G401 (cell line): Measurements from ENCODE around the gene CRY2. TPM values are rescaled to one million over a fixed set of nuclear protein-coding genes. Genes with fewer than 3 reads are reported as not detected.

Experiments
- DNase-seq: peaks from one replicate; pipeline ENCODE4 v3.0.0-alpha.2; 2015; ENCODE audit warnings: low spot score
- in situ Hi-C: cut with HindIII; loops from 2 replicates; pipeline ENCODE4 v1.10.0; 2016; ENCODE audit warnings: low sequenced_read_pairs, mixed read lengths
- total RNA-seq: library from RNA; depleted of rRNA; stranded (reverse); fragments of >200 nt; shearing (Covaris generic); gene quantifications from 2 replicates; pipeline ENCODE4 v1.2.3, GENCODE V29; 2014

Gene CRY2
- total RNA-seq, 1 experiment from 2014 or later: 13.1 TPM

DNA sequence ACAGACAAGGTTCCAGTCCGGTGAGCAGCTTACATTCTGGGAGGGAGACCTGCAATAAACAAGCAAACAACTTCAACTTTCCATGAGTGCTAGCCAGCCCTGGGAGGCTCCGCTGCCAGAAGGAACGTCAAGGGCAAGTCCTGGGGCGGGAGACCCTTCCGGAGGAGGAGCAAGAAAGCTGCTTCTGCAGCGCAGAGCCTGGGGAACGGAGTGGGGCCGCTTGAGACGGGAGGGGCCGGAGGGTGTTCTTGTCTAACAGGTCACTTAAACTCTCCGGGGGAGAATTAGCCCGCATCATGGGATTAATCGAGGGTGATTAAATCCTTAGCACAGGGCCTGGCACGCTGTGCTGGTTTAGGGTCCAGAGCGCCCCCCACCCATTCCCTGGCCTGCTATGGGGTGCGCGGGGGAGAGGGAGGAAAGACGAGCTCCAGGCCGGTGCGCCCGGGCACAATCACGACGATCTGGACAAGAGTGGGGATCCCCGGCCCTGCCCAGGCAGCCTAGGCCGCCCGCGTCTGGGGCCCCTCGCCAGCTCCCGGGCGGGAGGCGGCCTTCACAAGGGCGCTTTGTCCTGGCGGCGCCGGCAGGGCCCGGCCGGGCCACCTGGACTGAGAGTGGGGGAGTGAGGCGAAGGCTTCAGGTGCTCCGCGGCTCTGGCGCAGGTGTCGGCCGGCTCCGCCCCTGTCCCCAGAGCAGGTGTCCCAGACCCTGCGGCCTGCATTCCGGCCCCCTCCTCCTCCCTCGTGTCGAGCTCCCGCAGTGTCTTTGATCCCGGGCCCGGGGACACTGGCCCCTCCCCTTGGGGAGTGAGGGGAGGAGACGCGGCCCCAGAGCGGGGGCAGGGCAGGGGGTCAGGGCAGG lies 74.5 kb downstream of the CRY2 start:
- DNase-seq: no peak
- in situ Hi-C loops: no loop called here

DNA sequence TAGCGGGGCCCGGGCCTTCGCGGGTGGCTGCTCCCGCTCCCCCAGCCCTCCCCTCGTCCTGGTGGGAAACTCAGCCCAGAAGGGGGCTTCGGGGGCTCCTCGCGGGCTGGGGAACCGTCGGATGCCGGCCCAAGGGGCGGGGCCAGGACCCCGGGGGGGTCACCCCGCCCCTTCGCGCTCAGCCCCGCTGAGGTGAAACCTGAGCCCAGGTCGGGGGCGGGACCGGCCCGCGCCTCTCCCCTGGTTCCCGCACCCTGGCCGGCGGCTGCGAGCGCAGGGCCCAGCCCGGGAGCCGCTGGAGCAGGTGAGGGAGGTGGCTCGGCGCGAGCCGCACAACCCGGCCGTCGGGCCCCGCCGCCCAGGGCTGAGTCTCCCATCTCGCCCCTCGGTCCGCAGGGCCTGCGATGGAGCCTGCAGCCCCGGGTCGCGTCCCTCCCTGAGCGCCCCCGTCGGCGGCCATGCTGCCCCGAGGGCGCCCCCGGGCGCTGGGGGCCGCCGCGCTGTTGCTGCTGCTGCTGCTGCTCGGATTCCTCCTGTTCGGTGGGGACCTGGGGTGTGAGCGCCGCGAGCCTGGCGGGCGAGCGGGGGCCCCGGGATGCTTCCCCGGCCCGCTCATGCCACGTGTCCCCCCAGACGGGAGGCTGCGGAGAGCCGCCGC lies 75.3 kb downstream of the CRY2 start, which contains the start of gene LARGE2:
LARGE2 (plus strand) TSS at position 232 of the 658 bp plus-strand sequence; CDS start at position 459, 227 bp downstream.
- in situ Hi-C loops: no loop called here

DNA sequence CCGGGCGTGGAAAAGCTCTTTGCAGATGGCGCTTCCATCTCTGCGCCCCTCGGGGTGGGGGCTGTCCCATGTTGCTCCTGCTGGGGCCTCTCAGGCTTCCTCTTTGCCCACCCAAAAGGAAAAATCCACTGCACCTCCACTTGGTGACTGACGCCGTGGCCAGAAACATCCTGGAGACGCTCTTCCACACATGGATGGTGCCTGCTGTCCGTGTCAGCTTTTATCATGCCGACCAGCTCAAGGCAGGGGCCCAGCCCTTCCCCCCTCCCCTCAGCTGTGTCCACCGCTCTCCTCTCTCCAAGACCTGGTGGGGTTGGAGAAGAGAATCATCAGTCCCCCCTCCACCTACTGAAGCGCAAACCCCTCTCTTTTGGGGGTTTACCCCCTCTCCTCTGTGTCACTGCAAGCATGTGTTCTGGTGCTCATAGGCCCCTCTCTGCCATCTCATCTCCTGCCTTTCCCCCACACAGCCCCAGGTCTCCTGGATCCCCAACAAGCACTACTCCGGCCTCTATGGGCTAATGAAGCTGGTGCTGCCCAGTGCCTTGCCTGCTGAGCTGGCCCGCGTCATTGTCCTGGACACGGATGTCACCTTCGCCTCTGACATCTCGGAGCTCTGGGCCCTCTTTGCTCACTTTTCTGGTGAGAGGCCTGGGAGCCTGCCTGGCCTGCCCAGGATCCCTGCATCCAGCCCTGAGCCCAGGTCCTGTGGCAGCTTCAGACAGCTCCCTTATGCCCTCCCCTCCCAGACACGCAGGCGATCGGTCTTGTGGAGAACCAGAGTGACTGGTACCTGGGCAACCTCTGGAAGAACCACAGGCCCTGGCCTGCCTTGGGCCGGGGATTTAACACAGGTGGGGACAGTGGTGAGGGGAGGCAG lies 77.0 kb downstream of the CRY2 start:
- DNase-seq: no peak
- in situ Hi-C loops: no loop called here

More for the DNA sequence above, 75.3 kb downstream of the CRY2 start, which contains the start of gene LARGE2:
- DNase-seq: no peak

DNA sequence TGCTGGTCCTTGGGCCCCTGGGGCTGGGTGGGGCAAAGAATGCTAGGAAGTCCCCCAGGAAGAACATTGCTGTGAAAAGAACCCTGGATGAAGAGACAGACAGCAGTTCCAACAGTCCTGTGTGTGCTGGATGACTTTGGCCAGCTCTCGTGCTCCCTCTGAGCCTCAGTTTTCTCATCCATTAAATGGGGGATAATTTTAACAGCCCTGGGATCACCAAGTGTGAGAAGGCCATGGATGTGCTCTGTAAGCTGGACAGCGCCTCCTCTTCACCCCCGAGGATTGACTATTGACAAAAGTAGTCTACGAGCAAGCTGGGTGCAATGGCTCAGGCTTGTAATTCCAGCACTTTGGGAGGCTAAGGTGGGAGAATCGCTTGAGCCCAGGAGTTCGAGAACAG lies 77.7 kb downstream of the CRY2 start:
- in situ Hi-C loops: no loop called here
- no peak for DNase-seq

DNA sequence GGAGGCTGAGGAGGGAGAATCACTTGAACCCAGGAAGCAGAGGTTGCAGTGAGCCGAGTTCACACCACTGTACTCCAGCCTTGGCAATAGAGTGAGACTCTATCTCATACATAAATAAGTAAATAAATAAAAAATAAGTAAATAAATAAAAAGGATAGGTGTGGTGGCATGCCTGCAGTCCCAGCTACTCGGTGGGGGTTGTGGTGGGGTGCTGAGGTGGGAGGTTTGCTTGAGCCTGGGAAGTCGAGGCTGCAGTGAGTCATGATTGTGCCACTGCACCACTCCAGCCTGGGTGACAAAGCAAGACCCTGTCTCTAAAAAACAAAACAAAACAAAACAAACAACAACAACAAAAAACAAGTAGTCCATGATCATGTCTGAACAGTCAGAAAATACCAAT lies 78.3 kb downstream of the CRY2 start:
- in situ Hi-C loops: no loop called here
- DNase-seq: no peak

DNA sequence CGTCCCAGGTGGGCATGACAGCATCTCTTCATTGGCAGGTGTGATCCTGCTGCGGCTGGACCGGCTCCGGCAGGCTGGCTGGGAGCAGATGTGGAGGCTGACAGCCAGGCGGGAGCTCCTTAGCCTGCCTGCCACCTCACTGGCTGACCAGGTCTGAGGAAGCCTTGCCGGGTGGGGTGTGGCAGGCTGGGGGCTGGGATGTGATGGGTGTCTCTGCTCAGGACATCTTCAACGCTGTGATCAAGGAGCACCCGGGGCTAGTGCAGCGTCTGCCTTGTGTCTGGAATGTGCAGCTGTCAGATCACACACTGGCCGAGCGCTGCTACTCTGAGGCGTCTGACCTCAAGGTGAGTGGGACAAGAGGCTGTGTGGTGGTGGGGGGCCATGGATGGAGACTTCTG lies 78.7 kb downstream of the CRY2 start:
- DNase-seq: no peak
- in situ Hi-C loops: no loop called here

DNA sequence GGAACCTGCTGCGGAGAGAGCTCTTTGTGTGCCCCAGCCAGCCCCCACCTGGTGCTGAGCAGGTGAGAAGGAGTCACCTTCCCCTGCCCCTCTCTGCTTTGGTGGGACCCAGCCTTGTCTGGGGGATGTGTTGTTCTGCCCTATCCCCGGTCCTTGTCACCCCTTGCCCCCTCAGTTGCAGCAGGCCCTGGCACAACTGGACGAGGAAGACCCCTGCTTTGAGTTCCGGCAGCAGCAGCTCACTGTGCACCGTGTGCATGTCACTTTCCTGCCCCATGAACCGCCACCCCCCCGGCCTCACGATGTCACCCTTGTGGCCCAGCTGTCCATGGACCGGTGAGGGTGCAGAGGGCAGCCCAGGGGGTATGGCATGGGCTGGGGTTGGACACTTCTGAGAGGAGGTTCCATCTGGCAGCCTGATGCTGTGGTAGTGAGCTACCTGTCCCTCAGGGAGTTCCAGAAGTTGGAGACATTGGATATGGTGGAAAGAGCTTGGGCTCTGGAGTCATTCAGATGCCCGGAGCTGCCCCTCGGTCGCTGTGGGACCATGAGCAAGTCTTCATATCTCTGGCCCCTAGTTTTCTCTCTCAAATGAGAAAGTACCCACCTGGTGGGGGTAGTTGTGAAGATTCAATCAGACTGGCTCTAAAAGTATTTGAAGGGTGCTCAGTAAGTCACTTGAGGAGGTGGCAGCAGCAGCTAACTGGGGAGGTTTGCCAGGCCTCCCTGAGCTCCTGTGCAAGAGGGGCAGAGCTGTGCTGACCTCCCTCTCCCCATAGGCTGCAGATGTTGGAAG lies 79.5 kb downstream of the CRY2 start:
- no peak for DNase-seq

DNA sequence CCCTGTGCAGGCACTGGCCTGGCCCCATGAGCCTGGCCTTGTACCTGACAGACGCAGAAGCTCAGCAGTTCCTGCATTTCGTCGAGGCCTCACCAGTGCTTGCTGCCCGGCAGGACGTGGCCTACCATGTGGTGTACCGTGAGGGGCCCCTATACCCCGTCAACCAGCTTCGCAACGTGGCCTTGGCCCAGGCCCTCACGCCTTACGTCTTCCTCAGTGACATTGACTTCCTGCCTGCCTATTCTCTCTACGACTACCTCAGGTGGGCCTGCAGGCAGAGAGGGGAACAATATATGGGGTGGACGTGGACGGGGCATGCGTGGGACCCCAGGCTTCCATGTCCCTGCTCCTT lies 80.0 kb downstream of the CRY2 start:
- DNase-seq: no peak
- in situ Hi-C loops: no loop called here

More for the DNA sequence above, 79.5 kb downstream of the CRY2 start:
- in situ Hi-C loops: no loop called here

DNA sequence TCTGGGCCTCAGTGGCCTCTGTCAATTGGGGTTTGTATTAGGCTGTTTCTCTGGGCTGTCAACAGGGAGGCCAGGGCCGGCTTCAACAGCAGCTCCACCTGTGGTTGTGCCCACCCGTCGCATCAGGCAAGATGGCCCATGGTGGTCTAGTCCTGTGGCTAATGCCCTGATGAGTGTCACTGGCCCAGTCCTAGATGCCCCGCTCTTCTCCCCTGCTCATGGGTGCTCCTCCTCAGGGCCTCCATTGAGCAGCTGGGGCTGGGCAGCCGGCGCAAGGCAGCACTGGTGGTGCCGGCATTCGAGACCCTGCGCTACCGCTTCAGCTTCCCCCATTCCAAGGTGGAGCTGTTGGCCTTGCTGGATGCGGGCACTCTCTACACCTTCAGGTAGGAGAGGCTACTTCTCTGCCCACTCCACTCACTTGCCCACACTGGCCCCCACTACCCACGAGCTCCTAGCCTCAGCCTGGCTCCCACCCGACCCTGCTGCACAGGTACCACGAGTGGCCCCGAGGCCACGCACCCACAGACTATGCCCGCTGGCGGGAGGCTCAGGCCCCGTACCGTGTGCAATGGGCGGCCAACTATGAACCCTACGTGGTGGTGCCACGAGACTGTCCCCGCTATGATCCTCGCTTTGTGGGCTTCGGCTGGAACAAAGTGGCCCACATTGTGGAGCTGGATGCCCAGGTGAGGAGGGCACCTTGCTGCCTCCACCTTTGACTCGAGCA lies 80.6 kb downstream of the CRY2 start:
- DNase-seq: no peak
- in situ Hi-C loops: no loop called here

DNA sequence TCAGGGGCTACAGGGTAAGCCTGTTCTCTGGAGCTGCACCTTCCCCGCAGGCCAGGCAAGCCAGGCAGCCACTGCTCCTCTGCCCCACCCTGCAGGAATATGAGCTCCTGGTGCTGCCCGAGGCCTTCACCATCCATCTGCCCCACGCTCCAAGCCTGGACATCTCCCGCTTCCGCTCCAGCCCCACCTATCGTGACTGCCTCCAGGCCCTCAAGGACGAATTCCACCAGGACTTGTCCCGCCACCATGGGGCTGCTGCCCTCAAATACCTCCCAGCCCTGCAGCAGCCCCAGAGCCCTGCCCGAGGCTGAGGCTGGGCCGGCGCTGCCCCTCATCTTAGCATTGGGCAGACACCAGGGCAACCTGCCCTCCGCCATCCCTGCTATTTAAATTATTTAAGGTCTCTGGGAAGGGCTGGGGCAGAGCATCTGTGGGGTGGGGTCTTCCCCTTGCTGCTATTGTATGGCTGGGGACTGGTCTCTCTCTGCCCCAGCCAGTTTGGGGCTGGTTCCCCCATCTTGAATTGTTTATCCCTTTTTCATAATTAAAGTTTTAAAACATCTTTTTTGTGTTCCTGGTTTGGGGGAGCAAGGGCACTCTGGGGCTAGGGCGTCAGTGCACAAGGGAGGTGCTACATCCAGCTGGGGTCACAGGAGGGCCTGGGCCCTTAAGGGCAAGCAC lies 81.4 kb downstream of the CRY2 start:
- no peak for DNase-seq
- in situ Hi-C loops: no loop called here

DNA sequence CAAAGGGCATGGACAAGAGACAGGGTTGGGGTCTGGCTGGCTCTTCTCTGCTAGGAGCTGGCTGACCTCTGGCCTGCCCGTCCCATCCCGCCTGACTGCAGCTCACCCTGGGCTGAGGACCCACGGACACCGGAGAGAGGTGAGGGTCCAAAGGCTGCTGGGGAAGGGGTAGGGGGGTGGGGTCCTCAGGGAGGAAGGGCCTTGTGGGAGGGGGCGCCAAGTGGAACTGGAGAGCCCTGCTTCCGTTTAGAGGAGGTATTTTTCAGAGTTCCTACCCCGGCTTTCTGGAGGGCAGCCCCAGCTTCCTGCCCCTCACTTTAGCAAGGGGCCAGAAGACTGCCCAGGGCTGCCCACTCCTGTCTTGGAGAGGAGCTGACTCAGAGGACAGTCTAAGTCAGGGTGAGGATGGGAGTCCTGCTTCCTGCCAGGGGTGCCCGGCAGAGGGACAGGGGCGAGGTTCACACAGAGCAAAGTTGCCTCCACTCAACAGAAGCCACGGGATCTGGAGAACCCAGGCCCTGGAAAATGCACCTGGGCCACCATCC lies 82.3 kb downstream of the CRY2 start:
- in situ Hi-C loops: no loop called here
- no peak for DNase-seq

DNA sequence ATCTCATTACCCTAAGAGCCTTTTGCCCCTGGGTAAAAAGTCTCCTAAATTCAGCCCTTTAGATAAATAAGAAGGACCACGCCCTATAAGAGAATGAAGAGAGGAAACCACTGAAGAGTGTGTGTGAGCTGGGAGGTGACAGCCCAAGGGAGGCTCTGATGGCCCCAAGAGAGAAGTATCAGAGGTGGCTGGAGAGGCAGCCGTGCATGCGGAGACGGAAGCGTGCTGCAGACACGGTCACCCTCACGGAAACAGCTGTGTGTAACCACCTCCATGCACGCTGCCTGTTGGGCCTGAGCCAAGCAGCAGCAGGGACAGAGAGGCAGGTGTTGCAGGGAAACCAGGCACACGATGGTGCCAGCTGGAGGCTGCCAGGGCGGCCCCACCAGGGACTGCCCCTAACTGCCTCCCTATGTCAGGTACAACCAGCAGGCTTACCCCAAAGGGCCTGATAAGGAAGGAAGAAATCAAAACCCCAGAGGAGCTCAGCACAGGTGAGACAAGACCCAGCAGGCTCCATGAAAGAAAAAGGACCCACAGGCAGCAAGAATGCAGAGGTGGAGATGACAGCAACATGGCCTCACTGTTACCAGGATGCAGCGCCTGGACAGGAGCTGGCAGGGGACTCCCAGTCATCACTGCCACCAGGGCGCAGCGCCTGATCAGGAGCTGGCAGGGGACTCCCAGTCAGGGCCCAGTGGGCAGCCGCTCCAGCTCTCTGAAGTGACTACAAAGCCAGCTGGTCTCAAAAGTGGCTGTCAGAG lies 82.9 kb downstream of the CRY2 start:
- no peak for DNase-seq
- in situ Hi-C loops: no loop called here

DNA sequence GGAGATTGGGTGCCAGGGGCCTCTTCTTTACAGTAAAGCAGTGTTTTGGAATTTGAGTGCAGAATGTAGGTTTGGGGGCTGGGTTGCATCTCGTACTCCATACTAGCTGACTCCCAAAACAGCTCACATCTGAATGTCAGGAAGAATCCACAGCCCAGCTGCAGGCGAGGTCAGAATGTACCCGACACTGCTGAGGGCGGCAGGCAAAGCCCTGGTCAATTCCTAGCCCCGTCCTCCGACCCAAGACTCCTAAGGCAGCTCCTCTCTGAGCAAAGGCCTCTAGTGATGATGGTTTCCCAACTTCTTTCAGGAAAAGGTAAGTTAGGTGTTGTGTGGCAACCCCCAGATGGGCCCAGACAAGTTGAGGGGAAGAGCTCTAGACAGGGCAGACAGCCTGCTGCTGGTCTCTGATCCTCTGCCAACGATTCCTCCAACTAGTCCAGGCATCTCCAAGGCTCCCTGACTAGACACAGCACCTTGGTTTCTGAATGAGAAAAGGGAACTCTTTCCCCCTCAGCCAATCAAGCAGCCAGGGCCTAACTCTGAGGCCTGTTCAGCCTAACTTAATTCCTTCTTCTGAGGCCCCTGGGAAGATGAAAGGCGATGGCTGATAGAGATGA lies 83.8 kb downstream of the CRY2 start:
- in situ Hi-C loops: no loop called here
- no peak for DNase-seq

DNA sequence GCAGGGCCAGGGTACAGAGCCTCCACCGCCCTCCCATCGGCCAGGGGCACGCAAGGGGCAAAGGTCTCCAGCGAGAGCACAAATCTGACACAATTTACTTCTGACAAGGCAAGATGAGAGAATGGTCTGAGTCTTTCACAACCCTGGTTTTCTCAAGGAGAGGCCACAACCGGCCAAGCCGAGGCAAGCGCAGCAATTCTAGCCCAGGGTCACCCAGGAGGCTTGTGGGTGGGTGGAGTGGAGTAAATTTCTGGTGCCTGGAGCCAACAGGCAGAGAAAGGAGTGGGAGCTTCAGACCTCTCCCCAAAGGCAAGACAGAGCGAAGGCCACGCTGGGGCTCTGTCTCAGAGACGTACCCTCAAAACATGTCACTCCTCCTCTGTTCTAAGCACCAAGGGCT lies 84.5 kb downstream of the CRY2 start:
- DNase-seq: no peak
- in situ Hi-C loops: no loop called here

DNA sequence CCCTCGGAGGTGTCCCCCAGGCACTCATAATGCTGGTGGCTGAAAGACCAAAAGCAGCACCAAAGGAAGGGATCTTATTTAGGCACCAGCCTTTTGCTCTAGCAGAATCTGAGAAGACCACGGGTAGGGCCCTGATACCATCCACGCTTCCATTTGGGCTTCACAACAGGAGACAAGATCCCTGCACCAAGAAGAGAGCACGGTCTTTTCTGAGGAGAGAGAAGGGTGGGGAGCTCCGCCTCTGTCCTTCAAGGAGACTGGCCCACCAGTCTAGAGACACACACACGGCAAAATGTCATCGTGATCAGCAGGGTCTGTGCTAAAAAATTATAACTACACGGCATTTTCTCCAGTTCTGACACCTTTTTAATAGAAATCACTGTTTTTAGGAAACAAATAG lies 84.9 kb downstream of the CRY2 start:
- DNase-seq: no peak
- in situ Hi-C loops: no loop called here
